Stimulated activated naive B cell treated with anti-CD40 and anti-IgM and Interleukin-4, amounts not matched to agents 10 μg/mL and 1 μg/mL and 100 μg/mL, for 72 hours (primary cell): ENCODE data around the gene HEY2.

Experiments used
- ATAC-seq, 2 donors: fragments of 150-1000 bp; cut with Tn5 transposase; replicated peaks; 2 replicates each; pipeline ENCODE4 v1.10.0; 2021; ENCODE audit warnings: moderate library complexity in 1 of 2
- DNase-seq: peaks from one replicate; pipeline ENCODE4 v3.0.0; 2021
- H3K27ac Mint-ChIP-seq: one replicate; pipeline ENCODE4 v1.8.0; 2022; ENCODE audit warnings: mild to moderate bottlenecking, mixed read lengths
- H3K27me3 Mint-ChIP-seq, 2 donors: one replicate each; pipeline ENCODE4 v1.8.0; 2022; ENCODE audit warnings: mixed read lengths in 2 of 2
- H3K36me3 Mint-ChIP-seq, 2 donors: one replicate each; pipeline ENCODE4 v1.8.0; 2022; ENCODE audit warnings: mixed read lengths in 2 of 2, mild to moderate bottlenecking in 1 of 2
- H3K4me1 Mint-ChIP-seq, 2 donors: one replicate each; pipeline ENCODE4 v1.8.0; 2022; ENCODE audit warnings: mixed read lengths in 2 of 2, mild to moderate bottlenecking in 1 of 2
- H3K4me3 Mint-ChIP-seq, 2 donors: one replicate each; pipeline ENCODE4 v1.8.0; 2022; ENCODE audit warnings: mild to moderate bottlenecking in 2 of 2, mixed read lengths in 2 of 2, moderate library complexity in 1 of 2
- H3K9me3 Mint-ChIP-seq, 2 donors: one replicate each; pipeline ENCODE4 v1.8.0; 2022; ENCODE audit warnings: mixed read lengths in 2 of 2, mild to moderate bottlenecking in 1 of 2

Gene HEY2

DNA sequence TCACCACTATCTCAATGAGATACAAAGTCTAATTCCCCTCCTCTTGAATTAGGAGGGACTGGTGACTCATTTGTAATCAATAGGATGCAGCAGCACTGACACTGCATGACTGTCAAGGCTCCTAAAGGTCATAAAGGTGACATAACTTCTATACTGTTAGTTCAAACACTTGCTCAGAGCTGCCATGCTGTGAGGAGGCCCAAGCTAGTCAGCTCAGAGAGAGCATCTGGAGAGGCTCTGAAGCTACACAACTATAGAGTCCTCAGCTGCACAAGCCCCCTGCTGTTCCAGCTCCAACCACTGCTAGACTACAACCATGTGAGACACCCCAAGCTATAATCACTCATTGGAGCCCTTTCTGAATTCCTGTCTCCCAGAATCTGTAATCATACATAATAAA is 17.0 kb upstream of the HEY2 start:
- DNase-seq (no peak), ATAC-seq (peak; percentile 52 to 64)
- Mint-ChIP-seq H3K4me1 (no peaks in the 10 kb centered on the region), H3K36me3 (no peaks in the 10 kb centered on the region), H3K27me3 (peaks cover 9 to 28% of the 10 kb centered on the region in 2 donors), H3K9me3 (no peaks in the 10 kb centered on the region), H3K27ac (no peak overlapping the region), H3K4me3 (no peak overlapping the region)

DNA sequence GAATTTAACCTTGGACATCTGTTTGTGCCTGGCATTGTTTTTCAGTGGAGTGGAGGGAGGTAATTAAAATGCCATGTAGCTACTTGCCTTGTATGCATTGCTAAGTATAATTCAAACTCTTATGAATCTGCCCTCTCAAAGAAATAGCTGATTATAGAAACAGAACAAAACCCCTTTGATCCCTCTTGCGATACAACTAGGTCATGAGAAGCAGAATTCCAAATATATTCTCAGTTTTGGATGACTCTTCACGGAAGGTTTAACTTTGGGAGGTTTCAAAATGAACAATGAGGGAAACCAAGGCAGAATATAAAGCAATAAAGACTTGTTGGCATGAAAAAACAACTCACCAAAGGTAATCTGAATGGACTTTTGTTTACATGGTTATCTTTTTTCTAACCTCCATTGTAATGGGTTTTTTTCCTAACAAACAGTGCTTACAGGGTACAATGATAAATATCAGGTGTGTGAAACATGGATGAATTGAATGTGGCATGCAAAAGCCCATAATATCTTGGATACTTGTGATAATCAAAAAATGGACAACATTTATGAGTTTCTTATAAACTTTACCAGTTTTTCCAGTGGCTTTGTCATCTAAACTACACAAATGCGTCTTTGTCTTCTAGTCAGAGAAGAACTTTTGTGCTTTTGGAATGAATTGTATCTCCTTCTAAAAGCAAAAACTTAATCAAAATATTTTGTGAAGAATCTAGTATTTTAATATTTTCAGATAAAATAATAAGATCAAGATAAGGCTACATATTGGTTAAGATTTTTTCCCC is 15.7 kb upstream of the HEY2 start:
- peaks cover 15 to 29% of the 10 kb centered on the region in 2 donors for H3K27me3 Mint-ChIP-seq

DNA sequence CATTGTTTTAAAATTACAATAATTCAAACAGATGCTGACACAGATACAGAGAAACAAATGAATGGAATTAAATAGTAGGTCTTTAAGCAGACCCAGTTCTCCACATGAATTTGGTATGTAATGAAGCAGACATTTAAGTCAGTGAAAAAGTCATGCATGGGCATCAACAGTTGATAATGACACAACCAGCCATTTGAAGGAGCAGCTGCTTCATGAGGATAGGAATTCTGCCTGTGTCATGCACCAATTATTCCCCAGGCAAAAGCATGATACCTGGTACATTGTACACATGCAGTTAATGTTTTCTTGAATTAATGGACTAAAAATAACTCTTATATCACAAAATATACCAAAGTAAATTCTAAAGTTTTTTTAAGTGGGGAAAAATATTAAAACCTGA is 11.2 kb upstream of the HEY2 start:
- Mint-ChIP-seq H3K4me3 (no peak overlapping the region), H3K27me3 (peaks cover 20 to 28% of the 10 kb centered on the region in 2 donors), H3K4me1 (no peaks in the 10 kb centered on the region), H3K9me3 (no peaks in the 10 kb centered on the region), H3K36me3 (no peaks in the 10 kb centered on the region), H3K27ac (no peak overlapping the region)
- no peak for ATAC-seq
- DNase-seq = no peak

More for the DNA sequence above, 15.7 kb upstream of the HEY2 start:
- Mint-ChIP-seq H3K4me1 (no peaks in the 10 kb centered on the region), H3K27ac (no peak overlapping the region), H3K36me3 (no peaks in the 10 kb centered on the region), H3K9me3 (no peaks in the 10 kb centered on the region), H3K4me3 (no peak overlapping the region)
- no peak for ATAC-seq
- DNase-seq = no peak

DNA sequence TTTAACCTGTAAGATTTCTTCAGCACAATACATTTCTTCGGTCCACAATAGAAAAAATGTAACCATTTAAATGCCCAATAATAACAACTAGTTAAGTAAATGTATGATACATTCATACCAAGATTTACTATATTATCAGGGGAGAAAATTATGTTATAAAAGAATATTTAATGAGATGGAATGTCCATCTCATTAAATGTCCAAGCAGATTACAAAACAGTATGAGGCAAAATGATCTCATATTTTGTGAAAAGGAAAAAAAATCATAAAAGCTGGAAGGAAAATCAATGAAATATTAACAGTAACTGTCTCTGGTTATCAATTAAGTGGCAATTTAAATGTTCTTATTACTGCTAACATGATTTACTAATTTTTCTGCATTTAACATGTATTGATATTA is 10.1 kb upstream of the HEY2 start:
- Mint-ChIP-seq H3K4me1 (no peaks in the 10 kb centered on the region), H3K27ac (no peak overlapping the region), H3K27me3 (peaks cover 18 to 24% of the 10 kb centered on the region in 2 donors), H3K9me3 (no peaks in the 10 kb centered on the region), H3K36me3 (no peaks in the 10 kb centered on the region), H3K4me3 (no peak overlapping the region)
- ATAC-seq (no peak), DNase-seq (no peak)

DNA sequence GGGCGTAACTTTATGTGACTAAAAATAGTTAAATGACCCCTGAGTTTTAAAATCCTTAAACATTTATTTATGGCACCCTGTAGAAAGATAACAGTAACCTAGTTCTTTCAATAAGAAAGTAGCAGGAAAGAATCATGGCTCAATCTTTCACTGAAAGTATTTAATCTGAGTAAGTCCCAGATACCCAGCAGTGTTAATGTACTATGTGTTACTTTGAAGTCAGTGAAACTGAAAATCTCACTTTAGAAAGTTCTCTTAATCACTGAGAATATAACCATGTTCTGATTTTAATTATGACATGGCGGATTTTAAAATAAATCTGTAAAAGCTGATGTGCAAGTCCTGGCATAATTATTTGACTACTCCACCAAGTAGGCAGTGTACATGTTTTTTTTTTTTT is 8.1 kb upstream of the HEY2 start:
- Mint-ChIP-seq H3K27me3 (peaks cover 19 to 24% of the 10 kb centered on the region in 2 donors), H3K4me3 (no peak overlapping the region), H3K4me1 (peaks cover 1% of the 10 kb centered on the region in 2 donors), H3K9me3 (no peaks in the 10 kb centered on the region), H3K27ac (no peak overlapping the region), H3K36me3 (no peaks in the 10 kb centered on the region)
- DNase-seq (no peak), ATAC-seq (no peak)

DNA sequence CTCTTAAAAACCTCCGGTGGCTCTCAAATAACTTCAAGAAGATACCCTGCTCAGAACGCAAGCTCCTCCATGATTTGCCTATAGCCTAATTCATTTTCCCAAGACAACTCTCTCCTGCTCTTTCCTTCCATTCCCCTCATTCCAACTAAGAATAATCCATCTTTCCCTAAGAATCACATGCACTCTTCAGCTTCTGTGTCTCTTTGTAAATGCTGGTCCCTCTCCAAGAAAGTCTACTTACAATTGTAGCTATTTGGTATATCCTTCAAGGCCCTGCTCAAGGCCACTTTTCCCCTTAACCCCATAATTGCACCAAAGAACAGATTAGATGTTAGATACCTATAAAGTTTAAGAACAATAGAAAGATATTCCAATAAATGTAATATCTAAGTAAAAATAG is 7.4 kb upstream of the HEY2 start:
- DNase-seq (no peak), ATAC-seq (no peak)
- Mint-ChIP-seq H3K36me3 (no peaks in the 10 kb centered on the region), H3K4me3 (no peak overlapping the region), H3K27me3 (peaks cover 25 to 27% of the 10 kb centered on the region in 2 donors), H3K27ac (no peak overlapping the region), H3K9me3 (no peaks in the 10 kb centered on the region), H3K4me1 (peaks cover 6 to 8% of the 10 kb centered on the region in 2 donors)

DNA sequence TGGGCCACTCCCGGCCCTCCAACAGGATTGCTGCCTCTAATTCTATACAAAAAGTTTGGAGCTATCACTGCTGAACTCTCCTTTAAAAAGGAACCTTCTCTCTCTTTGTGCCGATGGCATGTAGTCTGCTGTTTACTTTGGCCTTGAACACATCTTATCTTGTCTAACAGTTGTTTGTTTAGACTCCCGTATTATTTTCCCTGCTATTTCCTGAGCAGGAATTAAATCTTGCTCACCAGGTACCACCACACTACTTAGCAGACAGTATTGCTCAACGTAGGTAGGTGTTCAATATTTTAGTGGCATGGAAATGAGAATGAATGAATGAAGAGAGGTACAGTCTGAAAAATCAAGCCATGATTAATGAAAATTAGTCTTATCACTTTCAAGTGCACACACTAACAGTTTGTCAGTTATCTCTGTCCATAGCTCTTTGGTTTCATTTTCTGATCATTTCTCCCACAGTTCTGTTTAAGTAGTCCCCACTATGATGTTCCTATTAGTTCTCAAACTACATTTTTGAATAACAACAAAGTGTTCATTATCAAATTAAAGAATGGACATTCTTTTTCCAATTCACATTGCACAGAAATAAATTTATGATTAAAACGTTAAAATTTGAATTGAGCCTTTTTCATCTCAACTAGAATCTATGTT is 6.8 kb upstream of the HEY2 start:
- Mint-ChIP-seq H3K36me3 (no peaks in the 10 kb centered on the region), H3K27ac (no peak overlapping the region), H3K4me1 (peaks cover 6 to 10% of the 10 kb centered on the region in 2 donors), H3K4me3 (no peak overlapping the region), H3K9me3 (no peaks in the 10 kb centered on the region), H3K27me3 (peaks cover 20 to 21% of the 10 kb centered on the region in 2 donors)
- DNase-seq = no peak
- no peak for ATAC-seq

DNA sequence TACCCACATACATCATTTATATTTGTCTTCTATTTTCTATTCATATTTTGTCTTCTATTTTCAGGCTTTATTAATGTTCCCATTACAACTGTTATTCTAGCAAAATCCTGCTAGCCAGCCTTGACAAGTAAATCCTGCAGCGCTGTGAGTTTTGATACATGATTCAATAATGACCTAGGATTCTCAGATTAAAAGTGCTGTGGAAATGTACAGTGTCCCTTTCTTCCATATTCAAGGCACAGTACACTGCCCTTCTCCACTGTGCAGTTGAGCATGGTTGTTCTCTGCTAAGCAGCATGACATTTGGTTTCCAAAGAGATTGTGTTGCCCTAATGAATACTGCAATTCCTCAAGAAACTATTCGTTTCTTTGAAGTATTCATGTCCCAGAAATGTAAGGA is 5.8 kb upstream of the HEY2 start:
- H3K27me3 Mint-ChIP-seq = peaks cover 16 to 17% of the 10 kb centered on the region in 2 donors

DNA sequence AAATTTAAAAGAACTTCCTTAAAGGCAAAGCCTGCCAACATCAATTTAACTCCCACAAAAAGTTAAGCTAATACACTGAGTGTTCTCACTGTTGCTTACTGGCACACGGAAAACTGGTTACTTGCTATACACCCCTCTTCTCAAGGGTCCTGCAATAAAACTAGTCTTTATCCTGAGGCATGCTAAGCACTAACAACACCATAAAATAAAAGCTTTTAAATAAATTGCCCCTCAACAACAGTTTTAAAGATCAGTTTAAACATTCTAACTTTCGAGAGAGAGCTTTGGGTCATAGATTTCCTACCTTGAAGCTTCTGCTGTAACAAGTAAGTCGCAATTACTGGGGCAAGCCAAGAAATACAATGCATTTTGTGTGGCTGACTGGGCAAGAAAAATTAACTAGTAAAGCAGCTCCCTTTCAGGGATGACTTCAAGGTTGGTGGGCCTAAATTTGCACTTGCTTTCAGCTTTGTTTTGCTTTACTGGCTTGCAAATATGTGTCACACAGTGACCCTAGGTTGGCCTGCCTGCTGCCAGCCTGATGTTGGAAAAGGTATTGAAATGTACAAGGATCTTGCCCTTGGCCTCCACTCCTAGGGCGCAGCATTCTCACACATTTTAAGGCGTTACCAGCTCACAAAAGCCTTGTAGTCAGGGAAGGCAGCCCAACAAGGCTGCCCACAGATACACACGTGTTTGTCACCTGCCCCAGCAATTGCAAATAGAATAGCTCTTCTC is 4.0 kb upstream of the HEY2 start:
- Mint-ChIP-seq H3K27me3 (peaks cover 22 to 23% of the 10 kb centered on the region in 2 donors), H3K9me3 (no peaks in the 10 kb centered on the region), H3K4me3 (no peak overlapping the region), H3K36me3 (no peaks in the 10 kb centered on the region), H3K4me1 (peaks cover 15 to 30% of the 10 kb centered on the region in 2 donors), H3K27ac (no peak overlapping the region)
- ATAC-seq = no peak
- no peak for DNase-seq

More for the DNA sequence above, 5.8 kb upstream of the HEY2 start:
- no peaks in the 10 kb centered on the region for H3K36me3 Mint-ChIP-seq
- H3K9me3 Mint-ChIP-seq = no peaks in the 10 kb centered on the region
- ATAC-seq (no peak), DNase-seq (no peak)
- H3K4me1 Mint-ChIP-seq = peaks cover 8 to 17% of the 10 kb centered on the region in 2 donors
- no peak overlapping the region for H3K27ac Mint-ChIP-seq
- no peak overlapping the region for H3K4me3 Mint-ChIP-seq

DNA sequence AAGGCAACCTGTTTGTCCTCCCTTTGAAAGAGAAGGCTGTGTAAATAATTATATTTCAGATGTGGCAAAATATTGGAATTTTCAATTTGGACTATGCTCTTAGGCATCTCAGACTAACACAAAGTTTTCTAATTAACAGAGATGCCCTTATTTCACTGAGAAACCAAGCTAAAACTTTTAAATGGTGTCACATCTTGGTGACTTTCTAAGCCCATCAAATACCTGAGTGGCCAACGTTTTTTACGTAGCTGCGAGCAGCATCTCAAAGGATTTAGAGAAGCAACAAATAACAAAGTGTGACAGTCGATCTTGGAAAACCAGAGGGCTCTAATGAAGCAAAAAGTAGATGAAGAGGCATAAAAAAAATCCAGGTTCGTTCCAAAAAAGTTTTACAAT is 3.4 kb upstream of the HEY2 start:
- no peak for DNase-seq
- H3K27ac Mint-ChIP-seq = no peak overlapping the region
- H3K4me1 Mint-ChIP-seq = peaks cover 18 to 36% of the 10 kb centered on the region in 2 donors
- no peaks in the 10 kb centered on the region for H3K9me3 Mint-ChIP-seq
- peak overlapping the region in 1 of 2 donors; percentile 46 for H3K4me3 Mint-ChIP-seq
- H3K36me3 Mint-ChIP-seq = no peaks in the 10 kb centered on the region
- ATAC-seq = no peak
- H3K27me3 Mint-ChIP-seq = peaks cover 26 to 27% of the 10 kb centered on the region in 2 donors

DNA sequence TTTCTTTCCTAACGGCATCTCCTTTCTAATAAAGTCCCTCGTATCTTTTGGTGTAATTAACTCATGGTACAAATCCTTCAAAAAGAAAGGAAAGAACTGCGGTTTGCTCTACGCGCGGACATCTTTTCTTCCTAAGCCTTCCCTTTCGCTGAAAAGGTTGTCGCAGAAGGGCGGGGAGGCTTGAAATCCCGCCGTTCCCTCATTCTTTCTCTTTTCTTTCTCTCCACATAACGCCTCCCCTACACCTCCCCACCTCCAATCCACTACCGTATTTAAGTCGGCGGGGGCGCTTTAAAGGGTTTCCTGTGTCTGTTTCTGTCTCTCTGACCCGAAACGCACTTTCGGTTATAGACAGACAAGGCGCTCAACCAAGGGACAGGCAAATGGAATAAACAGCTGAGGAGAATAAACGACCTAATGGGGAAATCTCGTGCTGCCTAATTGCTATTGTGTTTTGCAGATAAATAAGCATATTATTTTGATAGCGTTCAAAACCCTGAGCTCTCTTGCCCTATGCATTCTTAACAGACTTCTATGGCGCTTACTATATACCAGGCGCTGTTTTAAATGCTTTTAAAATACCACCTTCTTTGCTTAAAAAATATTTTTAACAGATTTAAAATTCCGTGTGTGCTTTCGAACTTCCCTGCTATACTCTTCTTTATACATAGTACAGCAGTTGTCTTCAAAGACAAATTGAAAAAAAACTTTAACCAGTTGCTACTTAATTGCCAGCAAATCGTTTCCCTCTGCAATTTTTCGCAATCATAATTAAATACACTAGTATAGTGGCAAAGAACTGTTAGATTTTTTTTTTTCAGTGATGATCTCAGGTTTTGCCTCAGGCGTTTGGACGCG is 2.5 kb upstream of the HEY2 start:
- Mint-ChIP-seq H3K36me3 (no peaks in the 10 kb centered on the region), H3K27ac (peak overlapping the region; percentile 33), H3K27me3 (peaks cover 26 to 33% of the 10 kb centered on the region in 2 donors), H3K9me3 (no peaks in the 10 kb centered on the region), H3K4me1 (peaks cover 18 to 43% of the 10 kb centered on the region in 2 donors), H3K4me3 (peak overlapping the region; percentile 84 to 92)
- peak; percentile 62 to 67 for ATAC-seq
- peak; percentile 53 for DNase-seq

DNA sequence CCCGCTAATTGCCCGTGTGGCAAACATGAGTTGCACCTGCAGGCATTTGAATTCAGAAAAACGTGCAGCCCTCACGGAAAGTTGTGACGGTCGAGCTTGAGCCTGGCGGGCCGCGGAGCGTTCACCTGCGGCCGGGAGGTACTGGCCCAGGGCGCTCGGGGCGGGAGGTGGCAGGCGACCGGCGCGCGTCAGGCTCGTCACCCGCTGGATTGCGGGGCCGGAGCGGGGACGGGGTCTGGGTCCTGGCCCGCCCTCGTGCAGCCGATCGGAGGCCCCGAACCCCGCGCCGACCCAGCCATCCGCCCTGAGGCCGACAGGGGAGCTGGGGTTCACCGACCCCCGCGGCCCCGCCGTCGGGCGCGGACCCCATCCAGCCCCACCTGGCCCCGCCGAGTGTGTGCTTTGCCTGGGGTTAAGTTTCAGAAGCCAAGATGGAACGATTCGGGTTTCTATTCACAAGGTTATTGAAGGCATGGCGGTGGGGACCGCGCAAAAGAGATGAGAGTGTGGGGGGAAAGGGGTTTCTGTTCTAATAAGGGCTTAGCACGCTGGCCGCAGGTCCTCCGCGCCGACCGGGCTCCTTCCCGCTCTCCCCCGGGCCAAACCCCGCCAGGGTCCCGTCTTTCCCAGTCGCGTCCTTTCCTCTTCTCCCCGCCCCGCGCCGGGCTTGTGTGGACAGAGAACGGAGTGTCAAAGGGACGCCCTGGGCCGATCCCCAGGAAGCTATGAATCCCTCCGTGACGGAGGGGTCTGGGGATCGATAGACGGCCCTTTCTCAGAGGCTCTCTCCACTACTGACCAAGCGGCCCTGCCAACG is 1.6 kb upstream of the HEY2 start:
- ATAC-seq = peak; percentile 8 to 30
- DNase-seq = peak; percentile 9
- Mint-ChIP-seq H3K4me1 (peaks cover 18 to 43% of the 10 kb centered on the region in 2 donors), H3K36me3 (no peaks in the 10 kb centered on the region), H3K4me3 (peak overlapping the region; percentile 87 to 92), H3K27me3 (peaks cover 26 to 31% of the 10 kb centered on the region in 2 donors), H3K27ac (peak overlapping the region; percentile 51), H3K9me3 (no peaks in the 10 kb centered on the region)
